Coronary artery (tissue), 2 donors: ENCODE data around the gene REEP6.
A peak's percentile ranks its signal among the peaks of the same experiment; 100 is the strongest.

ENCODE experiments used
- DNase-seq: peaks from one replicate; pipeline ENCODE4 v3.0.0-alpha.2; 2017; ENCODE audit warnings: low spot score
- H3K27ac ChIP-seq, 2 donors: fragments of 200-600 bp; sonication (generic); one replicate each; pipeline ENCODE4 v1.5.1; 2016 to 2019
- H3K4me3 ChIP-seq: fragments of 200-600 bp; sonication (generic); 2 replicates; pipeline ENCODE4 v1.5.1; 2016; ENCODE audit warnings: mild to moderate bottlenecking, moderate library complexity
- CTCF ChIP-seq: fragments of 200-600 bp; sonication (generic); IDR thresholded peaks from one replicate; pipeline ENCODE4 v1.5.1; 2019; ENCODE audit warnings: antibody characterized with exemption

The REEP6 gene

GRCh38 chr19:1447944-1448343 lies 43.0 kb upstream of the REEP6 start:
- Histone ChIP-seq H3K27ac (no peak overlapping the region), H3K4me3 (no peak overlapping the region)
- no peak for DNase-seq
- no peak for TF ChIP-seq CTCF

GRCh38 chr19:1449467-1450442 lies 41.2 kb upstream of the REEP6 start, which contains the start of gene APC2:
Gene APC2, plus strand, starts transcription at chr19:1450121. Its CDS starts 2,881 bp downstream, at chr19:1453002.
- Histone ChIP-seq H3K27ac (no peak within 1 kb of the TSS), H3K4me3 (peak within 1 kb of the TSS; percentile 38)
- TF ChIP-seq CTCF, result no peak
- no peak for DNase-seq

- H3K27ac ChIP-seq, result no peak overlapping the region
- H3K4me3 ChIP-seq, result no peak overlapping the region
- DNase-seq, result no peak
- no peak for TF ChIP-seq CTCF
Measured at GRCh38 chr19:1450735-1451731, 39.9 kb upstream of the REEP6 start.

- H3K27ac ChIP-seq, result no peak overlapping the region
- no peak overlapping the region for H3K4me3 ChIP-seq
- no peak for TF ChIP-seq CTCF
- DNase-seq, result no peak
Measured at GRCh38 chr19:1451916-1452801, 38.8 kb upstream of the REEP6 start.

- H3K4me3 ChIP-seq, result peak overlapping the region; percentile 42
- no peak overlapping the region for H3K27ac ChIP-seq
- no peak for TF ChIP-seq CTCF
- no peak for DNase-seq
Measured at GRCh38 chr19:1452802-1453524, 38.0 kb upstream of the REEP6 start.
